Right lobe of liver (tissue), 6 donors: ENCODE results near the gene MRC1. TPM values are rescaled to one million over a fixed set of nuclear protein-coding genes. Genes with fewer than 3 reads are reported as not detected.
A peak's percentile ranks its signal among the peaks of the same experiment; 100 is the strongest.

Source experiments
- ATAC-seq, 4 donors: fragments of 200-7000 bp; cut with Tn5 transposase; one replicate each; pipeline ENCODE4 v1.9.1; 2020; ENCODE audit warnings: mild to moderate bottlenecking in 4 of 4, moderate library complexity in 4 of 4
- DNase-seq, 3 donors: peaks; one replicate each; pipeline ENCODE4 v3.0.0-alpha.2; 2020
- H3K27ac ChIP-seq, 3 donors: fragments of 200-600 bp; one replicate each; pipeline ENCODE4 v1.8.0; 2022
- H3K27me3 ChIP-seq, 2 donors: fragments of 200-600 bp; one replicate each; pipeline ENCODE4 v1.8.0; 2022
- H3K36me3 ChIP-seq, 4 donors: fragments of 200-600 bp; sonication (generic) in 1 of 4; one replicate each; pipeline versions ENCODE4 v1.5.1 to v1.8.0; 2017 to 2022; ENCODE audit warnings: control low read depth in 1 of 4
- H3K4me1 ChIP-seq, 4 donors: fragments of 200-600 bp; sonication (generic) in 1 of 4; one replicate each; pipeline versions ENCODE4 v1.5.1 to v1.8.0; 2017 to 2022; ENCODE audit warnings: control low read depth in 1 of 4
- H3K4me3 ChIP-seq, 3 donors: fragments of 200-600 bp; one replicate each; pipeline ENCODE4 v1.8.0; 2022
- H3K9me3 ChIP-seq, 4 donors: fragments of 200-600 bp; sonication (generic) in 1 of 4; one replicate each; pipeline versions ENCODE4 v1.5.1 to v1.8.0; 2017 to 2022; ENCODE audit warnings: control low read depth in 1 of 4
- POLR2A ChIP-seq: fragments of 450-650 bp; IDR thresholded peaks from one replicate; pipeline ENCODE4 v1.6.1; 2017; ENCODE audit warnings: antibody characterized with exemption, mild to moderate bottlenecking
- WGBS: methylation state at CpG from one replicate; pipeline ENCODE4 v1.1.6; 2018; ENCODE audit warnings: low coverage, low lambda C conversion rate; ENCODE audit not compliant: insufficient coverage; ENCODE audit errors: missing lambda C conversion rate; 5-methylcytosine and 5-hydroxymethylcytosine counted together
- intact Hi-C, 2 donors: fragments of 100-400 bp; cut with DNase I; formaldehyde crosslinking; loops; one replicate each; pipeline versions ENCODE4 v1.11.2 to v1.14.1; 2022
- total RNA-seq, 6 experiments: library from RNA; depleted of rRNA in 2 of 6; stranded (reverse); fragments of >200 nt in 2 of 6; fragmentation: NEBNext Ultra II Directional in 3 of 6; extraction: Animal tissue kit (Norgen Biotek cat#: 25700) in 3 of 6; gene quantifications; one replicate each; pipeline versions ENCODE4 v1.1.0 to v1.2.4, GENCODE V29; 2016 to 2023
- TF ChIP-seq, protein P1 (sequence below), 4 donors: fragments of 200-600 bp in 3 of 4; fragments of 450-650 bp in 1 of 4; IDR thresholded peaks; one replicate each; pipeline versions ENCODE4 v1.5.1 to v1.8.0; 2016 to 2022; ENCODE audit warnings: antibody characterized with exemption in 4 of 4, mild to moderate bottlenecking in 2 of 4
- donor health status: DM: no; HTN: yes; CAD: no.
- donor health status: DM: no; HTN: no; CAD: no.
- donor health status: DM: no; HTN: no; CAD: no.
- donor health status: DM: no; HTN: yes; CAD: no.
- donor health status: DM: no; HTN: yes; CAD: no.

Gene MRC1
- total RNA-seq, 6 experiments from 2014 or later, result 9.8 to 44.8 (median 34.0) TPM

DNA sequence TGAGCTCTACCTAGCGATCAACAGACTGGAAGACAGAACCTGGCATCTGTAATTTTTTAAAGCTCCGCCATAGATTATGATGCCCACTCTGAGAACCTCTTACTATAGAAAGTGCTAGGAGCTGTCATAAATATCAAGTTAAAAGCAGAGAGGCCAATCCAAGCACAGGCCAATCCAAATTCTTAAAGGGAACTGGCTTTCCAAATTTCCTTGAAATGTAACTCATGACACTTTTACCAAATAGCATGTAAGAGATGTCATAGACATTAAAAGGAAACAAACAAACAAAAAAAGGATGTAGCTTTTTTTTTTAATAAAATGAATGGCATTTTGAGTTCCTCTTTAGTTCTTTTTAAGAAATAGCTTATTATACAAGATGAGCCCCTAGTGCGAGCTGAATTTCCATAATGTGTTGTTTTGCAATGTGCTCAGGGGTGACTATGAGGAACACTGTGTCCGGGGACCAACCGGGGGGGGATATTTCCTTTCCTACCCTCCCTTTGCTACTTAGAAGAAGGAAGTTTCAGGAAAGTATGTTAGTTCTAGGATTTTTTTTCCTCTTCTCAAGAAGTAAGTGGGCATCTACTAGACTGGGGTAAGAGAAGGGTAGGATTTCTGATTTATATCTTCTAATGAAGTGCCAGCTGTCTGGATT, 23.7 kb upstream of the MRC1 start:
- Histone ChIP-seq H3K9me3 (no peaks in the 10 kb centered on the region), H3K36me3 (no peaks in the 10 kb centered on the region), H3K4me1 (no peaks in the 10 kb centered on the region), H3K27me3 (peaks cover 0 to 11% of the 10 kb centered on the region in 2 donors), H3K27ac (peak overlapping the region in 1 of 3 donors; percentile 22), H3K4me3 (no peak overlapping the region)
- no peak for TF ChIP-seq POLR2A
- TF ChIP-seq, protein P1, sequence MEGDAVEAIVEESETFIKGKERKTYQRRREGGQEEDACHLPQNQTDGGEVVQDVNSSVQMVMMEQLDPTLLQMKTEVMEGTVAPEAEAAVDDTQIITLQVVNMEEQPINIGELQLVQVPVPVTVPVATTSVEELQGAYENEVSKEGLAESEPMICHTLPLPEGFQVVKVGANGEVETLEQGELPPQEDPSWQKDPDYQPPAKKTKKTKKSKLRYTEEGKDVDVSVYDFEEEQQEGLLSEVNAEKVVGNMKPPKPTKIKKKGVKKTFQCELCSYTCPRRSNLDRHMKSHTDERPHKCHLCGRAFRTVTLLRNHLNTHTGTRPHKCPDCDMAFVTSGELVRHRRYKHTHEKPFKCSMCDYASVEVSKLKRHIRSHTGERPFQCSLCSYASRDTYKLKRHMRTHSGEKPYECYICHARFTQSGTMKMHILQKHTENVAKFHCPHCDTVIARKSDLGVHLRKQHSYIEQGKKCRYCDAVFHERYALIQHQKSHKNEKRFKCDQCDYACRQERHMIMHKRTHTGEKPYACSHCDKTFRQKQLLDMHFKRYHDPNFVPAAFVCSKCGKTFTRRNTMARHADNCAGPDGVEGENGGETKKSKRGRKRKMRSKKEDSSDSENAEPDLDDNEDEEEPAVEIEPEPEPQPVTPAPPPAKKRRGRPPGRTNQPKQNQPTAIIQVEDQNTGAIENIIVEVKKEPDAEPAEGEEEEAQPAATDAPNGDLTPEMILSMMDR (IDR thresholded peaks at IDR 0.05), result no peak
- no peak for DNase-seq
- WGBS, result 66% methylated on average over 5 of the region's 5 CpGs
- peak; percentile 46 to 77 (median 60) for ATAC-seq
- intact Hi-C loops, result no loop called here

DNA sequence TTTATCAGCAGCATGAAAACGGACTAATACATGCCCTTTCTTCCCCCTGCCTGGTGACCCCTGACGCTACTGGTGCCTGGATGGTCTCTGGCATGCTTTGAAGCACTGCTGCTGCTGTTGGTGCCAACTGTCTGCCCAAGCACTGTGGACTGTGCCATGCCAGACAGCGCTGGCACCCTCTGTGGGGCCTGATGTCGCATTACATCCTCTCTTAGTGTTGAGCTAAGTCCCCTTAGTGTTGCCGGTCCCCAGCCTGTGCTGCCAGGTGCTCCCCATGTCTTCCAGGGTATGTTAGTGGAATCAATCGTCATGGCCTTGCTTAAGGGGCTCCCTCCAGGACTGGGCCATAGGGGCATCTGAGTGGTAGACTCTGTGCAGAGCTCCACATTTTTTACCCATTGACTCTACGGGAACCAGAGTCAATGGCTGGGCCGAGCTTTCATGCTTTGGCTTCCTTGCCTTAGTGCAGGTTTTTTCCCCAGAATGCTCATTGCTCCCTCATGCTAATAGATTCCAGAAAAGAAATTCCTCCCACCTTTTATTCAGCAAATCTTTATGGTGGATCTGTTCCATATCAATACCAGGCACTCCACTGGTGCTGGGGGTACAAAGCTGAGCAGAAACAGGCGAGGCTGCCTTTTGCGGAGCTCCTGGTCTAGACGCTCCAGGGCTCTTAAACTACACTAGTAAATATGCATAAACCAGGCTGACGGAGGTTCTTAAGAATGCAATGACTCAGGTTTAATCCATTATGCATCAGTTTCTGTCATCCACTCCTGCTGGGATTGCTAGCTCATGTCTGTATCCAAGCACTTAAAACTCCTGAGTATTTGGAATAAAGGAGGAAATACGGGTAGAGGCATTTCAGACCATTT, 21.8 kb upstream of the MRC1 start:
- no peak overlapping the region for H3K4me3 ChIP-seq
- intact Hi-C loops, result no loop called here
- no peak for DNase-seq
- whole genome bisulfite sequencing, result 87% methylated on average over 8 of the region's 13 CpGs
- no peaks in the 10 kb centered on the region for H3K9me3 ChIP-seq
- H3K36me3 ChIP-seq, result no peaks in the 10 kb centered on the region
- no peak for ATAC-seq
- no peaks in the 10 kb centered on the region for H3K4me1 ChIP-seq
- peaks cover 0 to 15% of the 10 kb centered on the region in 2 donors for H3K27me3 ChIP-seq
- TF ChIP-seq, protein P1 (IDR thresholded peaks at IDR 0.05), result no peak
- H3K27ac ChIP-seq, result no peak overlapping the region

DNA sequence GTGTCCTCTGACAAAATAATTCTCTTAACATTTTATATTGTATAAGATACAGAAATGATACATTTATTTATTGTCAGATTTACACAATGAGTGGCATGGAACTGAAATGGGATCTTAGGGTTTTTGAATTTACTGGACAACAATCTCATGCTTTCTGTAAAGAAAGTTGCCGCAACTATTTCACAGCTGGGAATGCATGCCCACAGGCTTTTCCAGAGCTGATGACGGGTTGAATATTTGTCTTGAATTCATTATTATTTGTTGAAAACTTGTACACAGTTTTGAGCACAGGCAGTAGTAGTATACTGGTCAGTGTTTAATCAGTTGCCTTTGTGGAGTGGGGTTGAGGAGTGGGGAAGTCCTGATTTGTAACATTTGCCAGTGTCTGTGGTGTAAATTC, 20.5 kb upstream of the MRC1 start:
- no peak for ATAC-seq
- peaks cover 0 to 15% of the 10 kb centered on the region in 2 donors for H3K27me3 ChIP-seq
- H3K27ac ChIP-seq, result no peak overlapping the region
- no peak for DNase-seq
- no peak overlapping the region for H3K4me3 ChIP-seq
- intact Hi-C loops, result no loop called here
- H3K36me3 ChIP-seq, result no peaks in the 10 kb centered on the region
- no peak for TF ChIP-seq POLR2A
- TF ChIP-seq, protein P1 (IDR thresholded peaks at IDR 0.05), result no peak
- H3K4me1 ChIP-seq, result no peaks in the 10 kb centered on the region
- 75% methylated on average over 2 of the region's 2 CpGs for WGBS
- no peaks in the 10 kb centered on the region for H3K9me3 ChIP-seq

DNA sequence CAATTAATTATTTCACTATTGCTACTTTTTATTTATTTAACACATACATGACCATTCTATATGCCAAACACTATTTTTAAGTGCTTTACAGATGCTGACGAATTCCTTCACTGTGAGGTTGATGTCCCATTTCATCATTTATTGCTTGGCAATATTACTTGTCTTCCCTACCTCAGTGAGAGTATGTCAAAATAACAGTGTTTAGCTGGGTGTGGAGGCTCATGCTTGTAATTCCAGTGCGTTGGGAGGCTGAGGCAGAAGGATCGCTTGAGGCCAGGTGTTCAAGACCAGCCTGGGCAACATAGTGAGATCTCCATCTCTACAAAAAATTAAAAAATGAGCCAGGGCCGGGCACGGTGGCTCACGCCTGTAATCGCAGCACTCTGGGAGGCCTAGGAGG, 19.8 kb upstream of the MRC1 start:
- ATAC-seq, result no peak
- intact Hi-C loops, result no loop called here

More for the DNA sequence above, 19.8 kb upstream of the MRC1 start:
- no peak for DNase-seq
- Histone ChIP-seq H3K4me1 (peaks cover 0 to 7% (median 0%) of the 10 kb centered on the region in 4 donors), H3K36me3 (no peaks in the 10 kb centered on the region), H3K27me3 (peaks cover 0 to 15% of the 10 kb centered on the region in 2 donors), H3K9me3 (no peaks in the 10 kb centered on the region), H3K4me3 (no peak overlapping the region), H3K27ac (no peak overlapping the region)
- TF ChIP-seq, protein P1 (IDR thresholded peaks at IDR 0.05), result no peak
- TF ChIP-seq POLR2A, result no peak
- 60% methylated on average over 5 of the region's 7 CpGs for WGBS
